ENCODE measurements around the gene COL4A2.

Gene COL4A2

GRCh38 chr13:110353339-110353977, 46.4 kb downstream of the COL4A2 start:
- DNase-seq (ENCODE audit: low read depth in 3 of 3, low spot score in 1 of 3) = no peak

DNA sequence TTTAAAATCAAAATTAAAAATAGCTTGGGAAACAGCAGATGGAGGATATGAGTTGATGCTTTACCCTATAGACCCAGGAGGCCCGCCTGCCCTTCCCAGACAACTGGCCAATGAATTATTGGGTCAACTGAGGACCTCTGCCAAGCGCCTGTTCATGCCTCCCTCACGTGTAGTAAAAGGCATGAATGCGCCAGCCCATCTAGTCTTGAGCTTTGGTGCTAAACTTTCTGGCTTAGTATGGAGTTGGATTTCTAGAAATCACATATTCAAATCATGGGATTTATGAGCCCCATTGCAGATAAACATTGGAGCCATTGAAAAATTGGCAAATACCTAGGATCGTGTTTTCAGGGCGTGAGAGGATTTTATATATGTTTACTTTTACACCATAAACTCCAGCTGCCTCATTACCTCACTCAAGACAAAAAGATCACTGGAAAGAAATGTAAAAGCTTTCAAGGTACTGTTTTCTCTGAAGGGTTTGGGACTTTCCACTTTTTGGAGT, 47.1 kb downstream of the COL4A2 start:
- DNase-seq (ENCODE audit: low read depth in 3 of 3, low spot score in 1 of 3) = no peak

- DNase-seq (ENCODE audit: low read depth in 3 of 3, low spot score in 1 of 3) = no peak
These were observed 47.8 kb downstream of the COL4A2 start for GRCh38 chr13:110354715-110355473.

- DNase-seq (ENCODE audit: low read depth in 3 of 3, low spot score in 1 of 3) = no peak
These were observed 49.3 kb downstream of the COL4A2 start for GRCh38 chr13:110356362-110356761.

- DNase-seq (ENCODE audit: low read depth in 3 of 3, low spot score in 1 of 3) = no peak
These were observed 51.3 kb downstream of the COL4A2 start for GRCh38 chr13:110358381-110358780.

DNA sequence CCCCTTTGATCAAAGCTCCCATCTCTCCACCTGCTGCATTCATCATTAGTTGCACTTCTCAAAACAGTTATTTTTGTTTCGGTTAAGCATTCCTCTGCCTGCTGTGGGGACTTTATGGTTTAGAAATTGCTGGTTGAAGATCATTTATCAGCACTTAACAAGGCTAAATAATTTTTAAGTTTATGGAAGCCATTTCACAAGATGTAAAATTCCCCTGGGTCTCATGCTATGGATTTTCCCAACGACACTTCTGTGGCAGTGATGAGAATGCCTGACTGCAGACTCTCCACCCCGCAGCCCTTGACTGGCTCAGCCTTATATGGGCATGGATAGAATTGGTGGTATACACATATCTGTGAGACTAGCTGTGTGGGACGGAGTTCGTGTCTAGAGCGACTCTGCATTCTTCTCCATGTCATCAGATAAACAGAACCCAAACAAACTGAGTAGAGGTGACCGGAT, 52.8 kb downstream of the COL4A2 start:
- DNase-seq (ENCODE audit: low read depth in 3 of 3, low spot score in 1 of 3) = no peak

- DNase-seq (ENCODE audit: low read depth in 3 of 3, low spot score in 1 of 3) = no peak
These were observed 53.5 kb downstream of the COL4A2 start for GRCh38 chr13:110360598-110360997.

DNA sequence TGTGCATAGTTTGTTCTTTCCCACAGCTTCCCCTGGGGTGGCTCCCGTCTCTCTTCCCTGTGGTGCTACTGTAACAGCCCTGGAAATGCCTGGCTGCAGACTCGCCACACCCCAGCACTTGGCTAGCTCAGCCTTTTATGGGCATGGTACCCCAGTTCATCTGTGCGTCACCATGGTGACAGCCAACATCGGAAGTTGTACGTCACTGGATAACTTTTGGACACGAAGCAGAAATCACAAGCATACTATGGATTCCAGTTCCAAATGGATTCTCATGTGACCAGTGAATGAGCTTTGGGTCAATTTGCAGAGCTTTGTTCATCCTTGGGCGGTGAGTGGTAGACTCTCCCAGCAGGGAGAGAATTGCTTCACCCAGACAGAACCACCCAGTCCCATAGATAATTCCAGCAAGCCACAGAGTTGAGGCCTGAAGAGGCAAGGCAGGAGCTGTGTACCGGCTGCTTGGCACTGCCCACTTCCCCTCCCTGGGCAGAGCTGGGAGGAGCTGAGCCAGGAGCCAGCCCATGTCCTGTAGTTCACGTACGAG, 54.4 kb downstream of the COL4A2 start:
- DNase-seq (ENCODE audit: low read depth in 3 of 3, low spot score in 1 of 3) = no peak

GRCh38 chr13:110363010-110363409, 55.9 kb downstream of the COL4A2 start:
- DNase-seq (ENCODE audit: low read depth in 3 of 3, low spot score in 1 of 3) = no peak

DNA sequence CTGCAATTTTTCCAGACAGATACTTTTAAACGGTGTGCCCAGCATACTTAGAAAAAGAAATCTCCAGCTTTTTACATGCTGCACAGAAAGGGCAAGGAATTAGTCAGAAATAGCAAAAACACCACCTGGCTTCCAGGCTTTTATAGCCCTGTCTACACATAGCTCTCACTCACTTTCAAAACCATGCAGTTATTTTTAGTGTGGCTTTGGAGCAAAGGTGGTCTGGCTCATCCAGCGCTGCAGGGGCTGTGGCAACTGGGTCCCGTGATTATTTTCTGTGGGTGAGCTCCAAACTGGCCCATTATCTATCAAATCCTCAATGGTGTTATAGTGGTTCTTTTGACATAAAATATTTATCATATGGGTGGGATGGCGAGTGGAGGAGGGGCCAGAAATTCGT, 57.0 kb downstream of the COL4A2 start:
- no peak for DNase-seq (ENCODE audit: low read depth in 3 of 3, low spot score in 1 of 3)

- DNase-seq (ENCODE audit: low read depth in 3 of 3, low spot score in 1 of 3) = no peak
These were observed 58.8 kb downstream of the COL4A2 start for GRCh38 chr13:110365876-110366275.

- DNase-seq (ENCODE audit: low read depth in 3 of 3, low spot score in 1 of 3) = no peak
These were observed 59.6 kb downstream of the COL4A2 start for GRCh38 chr13:110366733-110367132.

- no peak for DNase-seq (ENCODE audit: low read depth in 3 of 3, low spot score in 1 of 3)
These were observed 60.5 kb downstream of the COL4A2 start for GRCh38 chr13:110367620-110368019.

GRCh38 chr13:110368408-110368807, 61.3 kb downstream of the COL4A2 start:
- DNase-seq (ENCODE audit: low read depth in 3 of 3, low spot score in 1 of 3) = no peak

- no peak for DNase-seq (ENCODE audit: low read depth in 3 of 3, low spot score in 1 of 3)
These were observed 62.3 kb downstream of the COL4A2 start for GRCh38 chr13:110369400-110369799.

GRCh38 chr13:110371550-110372465, 64.7 kb downstream of the COL4A2 start:
- DNase-seq (ENCODE audit: low read depth in 3 of 3, low spot score in 1 of 3) = no peak

DNA sequence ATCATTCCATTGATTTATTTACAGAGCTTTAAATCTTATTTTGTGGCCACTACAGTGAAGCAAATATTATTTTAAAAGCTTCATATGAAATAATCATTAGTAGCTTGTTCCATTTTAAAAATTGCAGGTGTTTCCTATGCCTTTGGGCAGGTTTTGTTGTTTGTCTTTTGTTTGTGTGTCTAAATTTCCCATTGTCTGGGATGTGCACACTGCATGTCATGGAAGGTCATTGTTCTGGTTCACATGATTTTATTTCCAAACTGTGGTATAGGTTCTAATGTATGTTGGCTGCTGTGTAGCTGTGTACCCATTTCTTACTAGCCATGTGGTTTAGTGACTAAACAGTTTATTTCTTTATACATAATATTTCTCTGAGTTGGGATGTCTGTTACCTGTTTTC, 65.6 kb downstream of the COL4A2 start:
- DNase-seq (ENCODE audit: low read depth in 3 of 3, low spot score in 1 of 3) = no peak

DNA sequence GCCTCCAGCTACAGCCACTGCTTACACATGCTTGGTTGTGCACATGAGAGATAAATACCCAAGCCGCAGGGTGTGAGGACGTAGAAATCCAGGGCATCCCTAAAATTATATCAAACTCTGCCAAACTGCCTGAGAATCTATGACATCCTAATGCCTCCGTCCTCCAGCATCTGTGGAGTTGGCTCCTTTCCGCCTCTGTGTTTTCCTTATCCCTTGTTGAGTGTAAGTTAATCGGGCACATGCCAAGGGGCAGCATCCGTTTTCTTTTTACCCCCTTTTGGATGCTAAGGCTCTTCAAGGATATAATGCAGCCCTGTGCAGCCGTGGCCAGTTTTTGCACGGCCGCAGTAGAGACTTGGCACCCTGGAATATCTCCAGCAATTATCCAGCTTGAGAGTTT, 66.5 kb downstream of the COL4A2 start:
- no peak for DNase-seq (ENCODE audit: low read depth in 3 of 3, low spot score in 1 of 3)

- DNase-seq (ENCODE audit: low read depth in 3 of 3, low spot score in 1 of 3) = no peak
These were observed 67.6 kb downstream of the COL4A2 start for GRCh38 chr13:110374431-110375370.

DNA sequence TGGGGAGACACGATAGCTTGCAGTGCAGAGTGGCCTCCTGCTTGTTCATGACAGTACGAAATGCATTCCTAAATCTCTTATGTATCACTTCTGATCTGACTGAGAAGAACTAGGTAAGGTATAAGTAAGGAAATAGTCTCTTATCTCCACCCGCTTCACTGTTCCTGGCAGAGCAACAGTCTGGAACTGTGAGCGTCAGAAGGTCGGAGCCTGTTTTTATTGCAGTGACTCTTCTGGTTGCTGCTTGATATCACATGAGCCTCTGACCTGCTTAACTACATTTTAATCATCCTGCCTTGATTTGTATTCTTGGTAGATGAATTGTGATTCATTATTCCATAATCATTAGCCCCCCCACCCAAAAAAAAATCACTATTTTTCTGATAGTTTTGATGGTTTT, 69.0 kb downstream of the COL4A2 start:
- no peak for DNase-seq (ENCODE audit: low read depth in 3 of 3, low spot score in 1 of 3)

Measured in stimulated activated CD4-positive, alpha-beta T cell treated with anti-CD3 and anti-CD28 coated beads, TNF-alpha, amount 100 ng/mL, for 1 hour (primary cell).